Measurements from ENCODE around the gene SPHK2.

Gene SPHK2

DNA sequence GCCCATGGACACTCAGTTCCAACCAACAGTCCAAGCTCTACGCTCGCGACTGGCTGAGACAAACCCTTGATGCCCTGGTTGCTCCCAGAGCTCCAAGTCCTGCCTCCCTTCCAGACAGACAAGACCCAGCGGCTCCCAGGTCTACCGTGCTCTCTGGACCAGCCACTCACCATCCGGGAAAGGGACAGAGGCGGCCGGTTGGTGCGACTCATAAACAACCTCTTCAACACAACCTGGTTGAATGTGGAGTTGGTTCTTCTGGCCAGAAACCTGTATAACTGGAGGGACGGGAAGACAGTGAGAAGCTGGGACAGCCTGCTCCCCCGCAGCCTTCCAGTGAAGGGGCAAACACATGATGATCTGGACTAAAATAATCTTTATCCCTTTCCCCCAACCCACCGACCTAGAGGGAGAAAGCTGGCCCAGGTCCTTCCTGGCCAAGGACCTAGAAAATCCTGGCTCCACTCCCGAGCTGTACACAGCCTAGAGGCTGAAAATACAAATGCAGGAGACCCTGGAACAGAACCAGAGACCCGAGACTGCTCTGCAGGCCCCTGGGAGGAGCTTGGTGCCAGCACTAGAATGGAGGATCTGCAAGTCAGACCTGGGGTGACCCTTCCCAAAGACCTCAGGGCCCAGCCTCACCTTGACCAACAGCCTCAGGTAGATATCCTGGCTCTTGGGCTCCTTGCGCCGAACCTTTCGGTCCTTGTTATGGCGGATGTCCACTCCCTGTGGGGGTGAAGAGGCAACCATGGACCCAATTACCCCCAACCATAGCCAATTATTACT lies 2.0 kb upstream of the SPHK2 start:
- Histone ChIP-seq H3K36me3 (peaks cover 38 to 61% (median 52%) of the 10 kb centered on the region in 11 experiments), H3K27ac (peak overlapping the region; percentile 87 to 98 (median 93); a peak in 21 of 22 replicates), H3K27me3 (no peaks in the 10 kb centered on the region), H4K20me1 (peaks cover 40 to 64% (median 61%) of the 10 kb centered on the region in 11 experiments), H3K4me1 (peaks cover 45 to 66% (median 59%) of the 10 kb centered on the region in 10 experiments), H3K9me3 (replicated peaks in 1 of 11) (no peaks in the 10 kb centered on the region), H3K9ac (peak overlapping the region; percentile 93 to 100 (median 98)), H3K4me2 (peak overlapping the region; percentile 91 to 99 (median 97)), H3K4me3 (peak overlapping the region; percentile 79 to 100 (median 92))
- no peak for TF ChIP-seq Cebpa-rat (IDR thresholded peaks at IDR 0.05)

DNA sequence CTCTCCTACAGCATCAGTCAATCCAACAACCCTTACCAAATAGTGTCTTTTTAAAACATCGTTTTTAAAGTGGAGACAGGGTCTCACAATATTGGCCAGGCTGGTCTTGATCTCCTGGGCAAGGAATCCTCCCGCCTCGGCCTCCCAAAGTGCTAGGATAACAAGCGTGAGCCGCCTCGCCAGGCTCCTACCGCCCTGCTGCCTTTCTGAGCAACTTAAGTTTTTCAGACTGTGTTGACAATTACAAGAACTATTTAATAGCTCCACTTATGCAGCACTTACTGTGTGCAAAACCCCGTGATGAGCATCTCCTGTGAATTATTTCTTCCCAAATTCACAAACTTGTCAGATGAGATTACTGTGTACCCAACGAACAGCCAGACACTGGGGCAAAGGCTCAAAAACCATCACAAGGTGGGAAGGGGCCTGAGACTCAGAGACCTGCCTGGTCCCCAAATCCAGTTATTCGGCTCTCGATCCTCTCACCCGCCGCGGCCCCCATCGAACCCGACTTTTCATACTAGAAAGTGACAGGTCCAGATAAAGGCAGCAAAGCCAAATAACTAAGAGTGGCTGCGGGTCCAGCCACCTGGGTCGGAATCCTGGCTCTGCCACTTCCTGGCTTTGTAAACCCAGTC lies 909 bp upstream of the SPHK2 start:
- Histone ChIP-seq H3K27ac (peak overlapping the region; percentile 87 to 98 (median 93)), H3K4me1 (peaks cover 54 to 72% (median 69%) of the 10 kb centered on the region in 10 experiments), H3K36me3 (peaks cover 38 to 54% (median 45%) of the 10 kb centered on the region in 11 experiments), H3K4me2 (peak overlapping the region; percentile 91 to 99 (median 97)), H3K9ac (peak overlapping the region; percentile 93 to 100 (median 98)), H4K20me1 (peaks cover 40 to 55% (median 53%) of the 10 kb centered on the region in 11 experiments), H3K4me3 (peak overlapping the region; percentile 79 to 100 (median 92)), H3K27me3 (no peaks in the 10 kb centered on the region), H3K9me3 (replicated peaks in 1 of 11) (no peaks in the 10 kb centered on the region)
- TF ChIP-seq Cebpa-rat (IDR thresholded peaks at IDR 0.05) = no peak

DNA sequence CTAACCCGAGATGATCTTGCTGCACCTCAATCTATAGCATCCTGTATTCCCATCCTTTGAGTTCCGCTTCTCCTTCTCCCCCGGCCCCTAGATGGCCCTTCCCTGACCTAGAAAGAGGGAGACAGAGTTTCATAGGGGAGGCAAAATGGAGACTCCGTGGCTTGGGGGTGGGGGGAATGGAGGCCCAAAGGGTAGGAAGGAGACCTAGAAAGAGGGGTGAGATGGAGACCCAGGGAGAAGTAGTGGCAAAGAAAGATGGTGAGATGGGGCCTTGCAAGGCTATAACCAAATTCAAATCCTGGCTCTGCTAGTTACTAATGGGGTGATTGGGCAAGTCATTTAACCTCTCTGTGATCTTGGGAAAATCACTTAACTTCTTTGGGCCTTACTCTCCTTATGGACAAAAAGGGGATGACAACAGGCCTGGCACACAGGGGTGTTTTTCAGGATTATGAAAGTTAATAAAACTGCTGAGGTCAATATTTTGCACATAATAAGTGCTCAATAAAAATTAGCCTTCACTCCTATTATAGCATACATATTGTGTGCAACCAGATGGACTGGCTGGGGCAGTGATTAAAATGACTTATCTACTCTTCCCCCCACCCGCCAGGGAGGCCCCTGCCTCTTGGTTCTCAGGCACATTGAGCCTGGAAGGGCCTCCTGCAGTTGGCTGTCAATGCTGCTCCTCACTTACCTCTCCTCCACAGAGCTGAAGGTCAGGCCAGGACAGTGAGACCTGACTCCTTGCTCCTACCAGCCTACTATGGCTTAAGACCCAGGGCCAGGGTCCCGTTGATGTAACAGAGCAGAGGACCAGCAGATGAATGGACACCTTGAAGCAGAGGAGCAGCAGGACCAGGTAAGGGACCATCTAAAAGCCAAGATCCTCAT lies 633 bp downstream of the SPHK2 start:
- Histone ChIP-seq H3K4me2 (peak overlapping the region; percentile 71 to 96 (median 89)), H3K36me3 (peaks cover 34 to 47% (median 37%) of the 10 kb centered on the region in 11 experiments), H3K27ac (peak overlapping the region; percentile 78 to 98 (median 93)), H3K9me3 (replicated peaks in 1 of 11) (no peaks in the 10 kb centered on the region), H4K20me1 (peaks cover 35 to 39% (median 38%) of the 10 kb centered on the region in 11 experiments), H3K4me3 (peak overlapping the region; percentile 59 to 98 (median 88)), H3K27me3 (no peaks in the 10 kb centered on the region), H3K9ac (peak overlapping the region; percentile 82 to 100 (median 96)), H3K4me1 (peaks cover 60 to 81% (median 76%) of the 10 kb centered on the region in 10 experiments)
- no peak for TF ChIP-seq Cebpa-rat (IDR thresholded peaks at IDR 0.05)

DNA sequence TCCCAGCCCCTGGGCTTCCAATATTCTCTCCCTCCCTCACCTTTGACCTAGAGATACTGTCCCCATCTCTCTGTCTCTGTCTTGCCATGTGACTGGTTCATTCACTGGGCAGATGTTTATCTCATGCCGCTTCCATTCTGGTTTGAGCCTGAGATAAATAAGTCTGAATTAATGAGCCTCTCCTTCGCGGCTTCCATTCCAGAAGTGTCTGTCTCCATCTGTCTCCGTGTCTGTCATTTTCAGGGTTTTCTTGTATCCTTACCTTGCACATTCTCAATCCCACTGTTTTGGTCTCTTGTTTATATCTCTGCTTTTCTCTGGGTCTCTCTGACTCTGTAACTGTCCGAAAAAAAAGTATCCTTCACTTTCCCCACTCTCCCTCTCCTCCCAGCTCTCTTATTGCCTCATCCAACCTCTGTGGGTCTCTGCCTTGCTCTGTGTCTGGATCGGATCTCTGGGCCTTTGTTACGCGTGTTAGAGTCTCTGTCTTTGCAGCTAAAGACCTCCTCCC lies 4.3 kb downstream of the SPHK2 start:
- no peak for TF ChIP-seq Cebpa-rat (IDR thresholded peaks at IDR 0.05)
- H3K4me3 ChIP-seq = peak overlapping the region; percentile 40 to 66 (median 55)
- peak overlapping the region; percentile 69 to 90 (median 83) for H3K27ac ChIP-seq
- no peaks in the 10 kb centered on the region for H3K9me3 ChIP-seq (replicated peaks in 1 of 11)
- peaks cover 11 to 43% (median 25%) of the 10 kb centered on the region in 11 experiments; a peak in 20 of 22 replicates for H3K36me3 ChIP-seq
- H4K20me1 ChIP-seq = peaks cover 0 to 20% (median 1%) of the 10 kb centered on the region in 11 experiments; a peak in 10 of 22 replicates
- no peaks in the 10 kb centered on the region for H3K27me3 ChIP-seq
- H3K9ac ChIP-seq = peak overlapping the region; percentile 78 to 87 (median 82); a peak in 21 of 22 replicates
- peaks cover 37 to 67% (median 49%) of the 10 kb centered on the region in 10 experiments for H3K4me1 ChIP-seq
- H3K4me2 ChIP-seq = peak overlapping the region; percentile 79 to 97 (median 93)

DNA sequence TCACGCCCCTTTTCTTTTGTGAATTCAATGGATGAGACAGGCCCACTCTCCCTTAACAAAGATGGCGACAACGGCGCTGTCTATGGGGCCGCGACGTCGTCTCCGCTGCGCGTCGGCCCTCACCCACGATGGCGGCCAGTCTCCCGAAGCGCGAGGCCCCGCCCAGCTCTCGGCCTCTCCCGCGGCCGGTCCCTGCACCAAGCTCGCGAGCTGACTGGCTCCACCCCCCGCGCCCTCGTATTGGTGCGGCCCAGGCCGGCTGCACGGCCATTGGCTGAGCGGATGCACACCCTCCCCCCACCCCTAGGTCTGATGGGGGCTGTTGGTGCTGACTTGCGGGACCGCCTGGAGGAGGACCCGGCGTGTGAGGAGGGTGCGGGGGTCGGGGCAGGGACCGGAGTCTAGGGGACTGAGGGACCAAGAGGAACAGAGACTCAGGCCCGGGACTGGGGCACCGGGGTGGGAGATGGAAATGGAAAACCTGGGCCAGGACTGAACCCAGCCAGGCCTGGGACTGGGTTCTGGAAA lies 4.8 kb downstream of the SPHK2 start:
- H3K27ac ChIP-seq = peak overlapping the region; percentile 72 to 90 (median 83)
- peak overlapping the region; percentile 43 to 74 (median 63) for H3K4me3 ChIP-seq
- H3K9ac ChIP-seq = peak overlapping the region; percentile 80 to 87 (median 83); a peak in 21 of 22 replicates
- no peak for TF ChIP-seq Cebpa-rat (IDR thresholded peaks at IDR 0.05)
- peaks cover 12 to 49% (median 27%) of the 10 kb centered on the region in 11 experiments; a peak in 20 of 22 replicates for H3K36me3 ChIP-seq
- no peaks in the 10 kb centered on the region for H3K9me3 ChIP-seq (replicated peaks in 1 of 11)
- H3K4me1 ChIP-seq = peaks cover 37 to 67% (median 49%) of the 10 kb centered on the region in 10 experiments
- peak overlapping the region; percentile 80 to 97 (median 94) for H3K4me2 ChIP-seq
- no peaks in the 10 kb centered on the region for H3K27me3 ChIP-seq
- peaks cover 0 to 22% (median 0%) of the 10 kb centered on the region in 11 experiments; a peak in 2 of 22 replicates for H4K20me1 ChIP-seq

DNA sequence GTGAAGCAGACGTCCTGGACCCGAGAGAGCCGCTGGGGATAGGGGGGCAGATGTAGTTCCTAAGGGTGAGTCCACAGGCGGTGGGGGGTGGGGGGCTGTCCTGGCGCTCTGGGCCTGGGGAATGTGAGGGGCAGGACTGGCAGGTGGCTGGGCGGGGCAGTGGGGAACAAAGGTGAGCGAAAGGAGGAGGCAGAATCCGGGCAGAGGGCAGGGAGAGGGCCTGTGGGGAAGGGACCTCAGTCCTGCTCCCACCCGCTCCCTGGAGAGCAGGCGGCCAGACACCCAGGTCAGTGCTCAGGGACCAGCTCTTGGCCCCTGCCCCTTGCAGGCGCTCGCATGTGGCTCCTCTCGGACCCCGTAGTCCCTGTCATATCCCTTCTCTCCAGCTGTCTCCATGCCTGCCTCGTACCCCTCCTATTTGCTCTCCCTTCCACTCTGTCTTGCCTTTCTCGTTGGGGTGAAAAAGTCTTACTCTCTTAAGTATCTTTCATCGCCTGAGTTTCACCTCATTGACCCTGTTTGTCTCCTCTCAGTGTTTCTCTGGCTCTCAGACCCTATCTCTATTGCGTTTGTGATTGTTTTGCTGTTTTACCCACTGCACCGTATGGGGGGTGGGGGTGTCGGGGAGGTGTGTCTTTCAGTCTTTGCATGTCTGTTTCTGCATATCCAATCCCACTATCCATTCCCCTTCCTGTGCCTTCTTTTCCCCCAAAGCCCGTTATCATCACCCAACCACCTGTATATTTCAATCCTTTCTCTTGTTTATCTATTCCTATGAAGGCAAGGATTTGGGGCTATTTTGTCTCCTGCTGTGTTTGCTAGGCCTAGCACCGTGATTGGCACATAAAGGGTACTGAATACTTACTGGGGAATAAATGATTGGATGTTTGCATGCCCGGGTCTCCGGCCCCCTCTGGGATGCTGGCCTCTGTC lies 5.8 kb downstream of the SPHK2 start:
- Histone ChIP-seq H3K9ac (peak overlapping the region; percentile 66 to 87 (median 83); a peak in 21 of 22 replicates), H3K27ac (peak overlapping the region in 10 of 11 experiments; percentile 63 to 87 (median 83); a peak in 20 of 22 replicates), H3K4me3 (peak overlapping the region; percentile 34 to 74 (median 63)), H3K27me3 (no peaks in the 10 kb centered on the region), H3K36me3 (peaks cover 21 to 58% (median 36%) of the 10 kb centered on the region in 11 experiments), H3K4me1 (peaks cover 36 to 67% (median 48%) of the 10 kb centered on the region in 10 experiments), H4K20me1 (peaks cover 0 to 22% (median 4%) of the 10 kb centered on the region in 11 experiments; a peak in 8 of 22 replicates), H3K9me3 (replicated peaks in 1 of 11) (no peaks in the 10 kb centered on the region), H3K4me2 (peak overlapping the region; percentile 80 to 97 (median 93))
- TF ChIP-seq Cebpa-rat (IDR thresholded peaks at IDR 0.05) = no peak

DNA sequence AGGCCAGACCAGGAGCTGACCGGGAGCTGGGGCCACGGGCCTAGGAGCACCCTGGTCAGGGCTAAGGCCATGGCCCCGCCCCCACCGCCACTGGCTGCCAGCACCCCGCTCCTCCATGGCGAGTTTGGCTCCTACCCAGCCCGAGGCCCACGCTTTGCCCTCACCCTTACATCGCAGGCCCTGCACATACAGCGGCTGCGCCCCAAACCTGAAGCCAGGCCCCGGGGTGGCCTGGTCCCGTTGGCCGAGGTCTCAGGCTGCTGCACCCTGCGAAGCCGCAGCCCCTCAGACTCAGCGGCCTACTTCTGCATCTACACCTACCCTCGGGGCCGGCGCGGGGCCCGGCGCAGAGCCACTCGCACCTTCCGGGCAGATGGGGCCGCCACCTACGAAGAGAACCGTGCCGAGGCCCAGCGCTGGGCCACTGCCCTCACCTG lies 6.6 kb downstream of the SPHK2 start:
- Histone ChIP-seq H3K4me1 (peaks cover 40 to 67% (median 50%) of the 10 kb centered on the region in 10 experiments), H3K27ac (no peak overlapping the region; a peak in 1 of 22 replicates)

More for the DNA sequence above, 6.6 kb downstream of the SPHK2 start:
- Histone ChIP-seq H4K20me1 (peaks cover 0 to 25% (median 7%) of the 10 kb centered on the region in 11 experiments; a peak in 9 of 22 replicates), H3K36me3 (peaks cover 24 to 63% (median 41%) of the 10 kb centered on the region in 11 experiments), H3K27me3 (no peaks in the 10 kb centered on the region), H3K9me3 (replicated peaks in 1 of 11) (no peaks in the 10 kb centered on the region), H3K9ac (peak overlapping the region in 7 of 11 experiments; percentile 66 to 87 (median 84); a peak in 8 of 22 replicates), H3K4me2 (no peak overlapping the region; a peak in 1 of 22 replicates), H3K4me3 (no peak overlapping the region)
- TF ChIP-seq Cebpa-rat (IDR thresholded peaks at IDR 0.05) = no peak

Data from BLaER1 treated with 17β-estradiol and CSF1 and Interleukin-3, amounts not matched to agents 10 nM and 100 nM (cell line).